ENCODE measurements around the gene TLE7. TPM values are rescaled to one million over a fixed set of nuclear protein-coding genes. Genes with fewer than 3 reads are reported as not detected.

TLE7 gene
- total RNA-seq, 1 donor from 2014 or later, result not detected

Other genes with a start within 250 kb of the TLE7 start
- gene HYDIN, start 211.3 kb downstream of the TLE7 start, total RNA-seq, result 0.29 TPM in 1 of 2 replicates, not detected in the other
- 13.6 and 17.5 TPM in 2 replicates for gene CMTR2, start 152.7 kb downstream of the TLE7 start, total RNA-seq
- gene CALB2, start 83.3 kb downstream of the TLE7 start, total RNA-seq, result not detected in 2 replicates
- gene ZNF23, start 20.2 kb upstream of the TLE7 start, total RNA-seq, result 4.6 and 6.7 TPM in 2 replicates
- gene ZNF19, start 47.3 kb upstream of the TLE7 start, total RNA-seq, result 1.4 and 2.2 TPM in 2 replicates
- gene CHST4, start 84.4 kb upstream of the TLE7 start, total RNA-seq, result not detected in 2 replicates
- not detected in 2 replicates for gene TAT, start 135.0 kb upstream of the TLE7 start, total RNA-seq
- 0.12 TPM in 1 of 2 replicates, not detected in the other for gene MARVELD3, start 184.1 kb upstream of the TLE7 start, total RNA-seq

Data from glomerular endothelial cell (primary cell).